Panc1 (cell line): ENCODE measurements around the gene INS. TPM values are rescaled to one million over a fixed set of nuclear protein-coding genes. Genes with fewer than 3 reads are reported as not detected.

ENCODE experiments used
- ATAC-seq: fragments of 200-7000 bp; cut with Tn5 transposase; 2 replicates; pipeline ENCODE4 v1.9.1; 2020; ENCODE audit warnings: mild to moderate bottlenecking, moderate library complexity
- BruUV-seq: library from RNA; stranded (reverse); fragments of 400-500 nt; replicated peaks from 2 replicates; lab custom pipeline; 2021; lab: Mats Ljungman, UMichigan
- CTCF ChIA-PET: fragments of 300-600 bp; sonication (Branson Sonifier 250); formaldehyde crosslinking; loops from one replicate; lab custom pipeline; 2022; ENCODE audit warnings: antibody characterized with exemption; lab: Charles Lee
- POLR2A ChIA-PET: fragments of 300-600 bp; sonication (Branson Sonifier 250); formaldehyde crosslinking; loops from one replicate; lab custom pipeline; 2022; ENCODE audit warnings: antibody characterized with exemption; lab: Charles Lee
- DNase-seq: peaks from one replicate; pipeline ENCODE4 v3.0.0-alpha.2; 2010; ENCODE audit warnings: low read depth, low spot score
- H3K27ac ChIP-seq: 2 replicates; pipeline ENCODE4 v1.5.1; 2011; ENCODE audit warnings: mild to moderate bottlenecking, low read length, inconsistent platforms
- H3K27me3 ChIP-seq: fragments of 200-500 bp; sonication (Bioruptor generic); 2 replicates; pipeline ENCODE4 v1.6.0; 2014; ENCODE audit warnings: low read length, inconsistent platforms; ENCODE audit not compliant: control insufficient read depth, insufficient read depth
- H3K36me3 ChIP-seq: fragments of 200-500 bp; sonication (Bioruptor generic); 2 replicates; pipeline ENCODE4 v1.5.1; 2014; ENCODE audit warnings: inconsistent platforms, mild to moderate bottlenecking, low read length, moderate library complexity; ENCODE audit not compliant: control insufficient read depth, insufficient read depth
- H3K4me1 ChIP-seq: 2 replicates; pipeline ENCODE4 v1.5.1; 2011; ENCODE audit warnings: inconsistent platforms, mild to moderate bottlenecking, low read length, moderate library complexity; ENCODE audit not compliant: control insufficient read depth, insufficient read depth
- H3K4me3 ChIP-seq, 2 experiments: 2 replicates each; pipeline ENCODE4 v1.5.1; 2011 to 2012; ENCODE audit warnings: low read depth in 2 of 2, low read length in 2 of 2, mild to moderate bottlenecking in 2 of 2, inconsistent platforms in 1 of 2, moderate library complexity in 1 of 2
- H3K9me3 ChIP-seq: fragments of 200-500 bp; sonication (Bioruptor generic); 2 replicates; pipeline ENCODE4 v1.5.1; 2014; ENCODE audit warnings: low read depth, mild to moderate bottlenecking, inconsistent platforms, low read length, moderate library complexity; ENCODE audit not compliant: control insufficient read depth, insufficient read depth
- CTCF ChIP-seq: fragments of 450-650 bp; IDR thresholded peaks from 2 replicates; pipeline ENCODE4 v1.5.1; 2017; ENCODE audit warnings: mild to moderate bottlenecking
- POLR2AphosphoS5 ChIP-seq: IDR thresholded peaks from 2 replicates; pipeline ENCODE4 v1.6.1; 2012; ENCODE audit warnings: mild to moderate bottlenecking, low read depth, low read length, moderate library complexity
- REST ChIP-seq, 2 experiments: IDR thresholded peaks; 2 replicates each; pipeline ENCODE4 v1.6.1; 2011 to 2012; ENCODE audit warnings: low read depth in 2 of 2, control low read depth in 1 of 2, low read length in 1 of 2, mild to moderate bottlenecking in 1 of 2, moderate library complexity in 1 of 2; ENCODE audit not compliant: insufficient read depth in 1 of 2
- SIN3A ChIP-seq: IDR thresholded peaks from 2 replicates; pipeline ENCODE4 v1.6.1; 2012; ENCODE audit warnings: low read depth, mild to moderate bottlenecking, low read length, moderate library complexity, borderline replicate concordance; ENCODE audit not compliant: insufficient read depth
- TCF7L2 ChIP-seq: IDR thresholded peaks from 2 replicates; pipeline ENCODE4 v1.6.1; 2011; ENCODE audit warnings: mild to moderate bottlenecking, low read depth, low read length, inconsistent platforms
- in situ Hi-C: cut with HindIII; loops from 2 replicates; pipeline ENCODE4 v1.10.0; 2016; ENCODE audit warnings: low sequenced_read_pairs, low pct_unique_long_range_greater_than_20kb
- intact Hi-C: fragments of 100-400 bp; cut with micrococcal nuclease; formaldehyde crosslinking; loops from one replicate; pipeline ENCODE4 v1.10.0; 2022; ENCODE audit not compliant: unreplicated experiment
- total RNA-seq: library from RNA; stranded (reverse); gene quantifications from one replicate; pipeline ENCODE4 v1.2.1, GENCODE V29; 2021; ENCODE audit not compliant: unreplicated experiment

Gene INS
- total RNA-seq, 1 experiment from 2014 or later = not detected

- H3K27me3 ChIP-seq = peaks cover 2% of the 10 kb centered on the region; the same call in 1 of the 2 replicates
- POLR2A ChIA-PET = no interaction called here
- CTCF ChIA-PET = no interaction called here
- H3K9me3 ChIP-seq = peaks cover 1% of the 10 kb centered on the region; the same call in 1 of the 2 replicates
- intact Hi-C loops (no loop called here), in situ Hi-C loops (no loop called here)
- H3K4me1 ChIP-seq = no peaks in the 10 kb centered on the region
- no peak overlapping the region for H3K27ac ChIP-seq
- 0 out of 2 replicates have a peak, but pooled peaks have one; percentile 19 for ATAC-seq
- no peak for TF ChIP-seq TCF7L2
- no peak for TF ChIP-seq CTCF
- no peak for TF ChIP-seq SIN3A
- TF ChIP-seq POLR2AphosphoS5 = no peak
- TF ChIP-seq REST (IDR thresholded peaks at IDR 0.05; ENCODE audit: insufficient read depth in 1 of 2, low read depth in 2 of 2, low read length in 1 of 2) = no peak
- BruUV-seq = no TSS peak
- no peak for DNase-seq
- H3K36me3 ChIP-seq = no peaks in the 10 kb centered on the region
- no peak overlapping the region for H3K4me3 ChIP-seq
Measured at GRCh38 chr11:2121227-2122130, 39.5 kb downstream of the INS start.

- DNase-seq (no peak), ATAC-seq (peak; percentile 50; the same call in 1 of the 2 replicates)
- Histone ChIP-seq H3K9me3 (peaks cover 5% of the 10 kb centered on the region; the same call in 1 of the 2 replicates), H3K27ac (no peak overlapping the region), H3K4me1 (no peaks in the 10 kb centered on the region), H3K36me3 (no peaks in the 10 kb centered on the region), H3K4me3 (no peak overlapping the region), H3K27me3 (peaks cover 2% of the 10 kb centered on the region; the same call in 1 of the 2 replicates)
- CTCF ChIA-PET = no interaction called here
- in situ Hi-C loops = no loop called here
- no TSS peak for BruUV-seq
- no peak for TF ChIP-seq TCF7L2
- TF ChIP-seq SIN3A = no peak
- TF ChIP-seq POLR2AphosphoS5 = no peak
- no peak for TF ChIP-seq CTCF
- no peak for TF ChIP-seq REST (IDR thresholded peaks at IDR 0.05; ENCODE audit: insufficient read depth in 1 of 2, low read depth in 2 of 2, low read length in 1 of 2)
- intact Hi-C loops = no loop called here
- POLR2A ChIA-PET = interaction anchor here (0.5 kb wide), 1 partner anchor 258 kb away, joined by 3 read pairs; no protein-coding TSS in a partner anchor
Measured at GRCh38 chr11:2120359-2121100, 40.5 kb downstream of the INS start.
